ENCODE measurements around the gene FAR1.

Gene FAR1

GRCh38 chr11:13663631-13664071, 4.8 kb upstream of the FAR1 start:
- no peak for TF ChIP-seq CTCF (IDR thresholded peaks at IDR 0.05; ENCODE audit: low read length, missing control alignments)
- no peak overlapping the region for H3K4me3 ChIP-seq (replicated peaks; ENCODE audit: low read depth, low read length)
- DNase-seq (ENCODE audit: low read depth): peak; percentile 42

GRCh38 chr11:13664351-13664750, 4.1 kb upstream of the FAR1 start:
- no peak overlapping the region for H3K4me3 ChIP-seq (replicated peaks; ENCODE audit: low read depth, low read length)
- no peak for DNase-seq (ENCODE audit: low read depth)
- TF ChIP-seq CTCF (IDR thresholded peaks at IDR 0.05; ENCODE audit: low read length, missing control alignments): no peak

GRCh38 chr11:13666708-13667107, 1.8 kb upstream of the FAR1 start:
- no peak overlapping the region for H3K4me3 ChIP-seq (replicated peaks; ENCODE audit: low read depth, low read length)
- DNase-seq (ENCODE audit: low read depth): no peak
- TF ChIP-seq CTCF (IDR thresholded peaks at IDR 0.05; ENCODE audit: low read length, missing control alignments): no peak

- DNase-seq (ENCODE audit: low read depth): no peak
- no peak overlapping the region for H3K4me3 ChIP-seq (replicated peaks; ENCODE audit: low read depth, low read length)
Measured at GRCh38 chr11:13667245-13667644, 1.2 kb upstream of the FAR1 start.

GRCh38 chr11:13667795-13668101, 720 bp upstream of the FAR1 start:
- H3K4me3 ChIP-seq (replicated peaks; ENCODE audit: low read depth, low read length): peak overlapping the region; percentile 74
- no peak for TF ChIP-seq CTCF (IDR thresholded peaks at IDR 0.05; ENCODE audit: low read length, missing control alignments)
- no peak for DNase-seq (ENCODE audit: low read depth)

More at GRCh38 chr11:13667245-13667644, 1.2 kb upstream of the FAR1 start:
- TF ChIP-seq CTCF (IDR thresholded peaks at IDR 0.05; ENCODE audit: low read length, missing control alignments): no peak

GRCh38 chr11:13668957-13669521, 571 bp downstream of the FAR1 start:
- peak overlapping the region; percentile 73 for H3K4me3 ChIP-seq (replicated peaks; ENCODE audit: low read depth, low read length)
- peak; percentile 14 for DNase-seq (ENCODE audit: low read depth)
- TF ChIP-seq CTCF (IDR thresholded peaks at IDR 0.05; ENCODE audit: low read length, missing control alignments): no peak
